SH-SY5Y (cell line): Measurements from ENCODE around the gene TEK.

ENCODE experiments used
- GATA2 ChIP-seq: IDR thresholded peaks from 2 replicates; pipeline ENCODE4 v1.6.1; 2011; ENCODE audit warnings: mild to moderate bottlenecking, low read depth, low read length
- GATA3 ChIP-seq: IDR thresholded peaks from 2 replicates; pipeline ENCODE4 v1.6.1; 2011; ENCODE audit warnings: low read depth, mild to moderate bottlenecking, low read length, moderate library complexity

DNA sequence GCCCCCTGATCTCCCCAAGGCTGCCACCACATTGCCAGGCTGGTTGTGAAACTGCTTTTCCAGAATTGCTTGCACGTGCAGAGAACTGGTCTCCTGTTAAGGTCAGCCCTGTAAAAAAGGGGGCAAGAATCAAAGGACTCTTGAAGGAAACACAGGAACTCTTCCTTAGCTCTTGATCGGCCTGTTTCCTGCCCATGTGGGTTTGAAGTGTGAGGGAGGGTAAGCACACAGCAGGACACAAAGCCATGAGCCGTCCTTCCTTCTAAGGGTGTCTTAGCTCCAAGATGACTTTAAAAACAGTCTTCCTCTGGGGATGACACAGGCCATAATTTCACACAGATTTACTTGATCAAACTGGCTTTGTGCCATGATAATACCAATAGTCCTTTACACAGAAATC lies 36.1 kb downstream of the TEK start:
- no peak for TF ChIP-seq GATA2
- no peak for TF ChIP-seq GATA3
